CD4-positive, alpha-beta T cell treated with Interferon alpha-2 for 1 hour (primary cell): Measurements from ENCODE around the gene TBC1D8.

Experiments
- DNase-seq, 2 donors: peaks; one replicate each; pipeline ENCODE4 v3.0.0-alpha.2; 2020 to 2022

TBC1D8 gene

DNA sequence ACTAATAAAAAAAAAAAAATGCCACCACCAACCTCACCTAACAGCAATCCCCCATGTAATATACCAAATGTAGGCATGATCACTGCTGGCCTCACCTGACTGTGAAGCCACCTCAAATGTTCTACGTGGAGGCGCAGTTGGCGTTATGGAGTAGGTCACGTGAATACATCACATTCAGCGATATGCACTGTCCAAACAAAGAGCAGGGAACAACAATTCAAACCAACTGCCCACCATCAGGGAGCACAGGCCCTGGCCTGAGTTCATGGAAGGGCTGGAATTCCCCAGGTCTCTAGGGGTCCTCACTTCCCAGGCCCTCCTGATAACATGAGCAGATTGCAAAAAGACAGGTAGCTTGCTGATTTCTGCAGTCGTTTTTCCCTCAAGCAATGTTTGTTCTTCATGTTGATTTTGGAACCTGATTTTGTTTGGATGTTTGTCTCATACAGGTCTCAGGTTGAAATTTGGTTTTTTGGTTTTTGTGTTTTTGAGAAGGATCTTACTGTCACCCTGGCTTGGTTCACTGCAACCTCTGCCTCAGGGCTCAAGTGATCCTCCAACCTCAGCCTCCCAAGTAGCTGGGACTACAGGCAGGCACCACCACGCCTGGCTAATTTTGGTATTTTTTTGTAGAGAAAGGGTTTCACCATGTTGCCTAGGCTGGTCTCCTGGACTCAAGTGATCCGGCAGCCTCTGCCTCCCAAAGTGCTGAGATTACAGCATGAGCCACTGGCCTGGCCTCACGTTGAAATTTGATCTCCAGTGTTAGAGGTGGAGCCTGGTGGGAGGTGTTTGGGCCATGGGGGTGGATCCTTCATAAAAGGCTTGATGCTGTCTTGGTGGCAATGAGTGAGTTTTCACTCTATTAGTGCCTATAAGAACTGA, 15.5 kb downstream of the TBC1D8 start:
- DNase-seq, result no peak

DNA sequence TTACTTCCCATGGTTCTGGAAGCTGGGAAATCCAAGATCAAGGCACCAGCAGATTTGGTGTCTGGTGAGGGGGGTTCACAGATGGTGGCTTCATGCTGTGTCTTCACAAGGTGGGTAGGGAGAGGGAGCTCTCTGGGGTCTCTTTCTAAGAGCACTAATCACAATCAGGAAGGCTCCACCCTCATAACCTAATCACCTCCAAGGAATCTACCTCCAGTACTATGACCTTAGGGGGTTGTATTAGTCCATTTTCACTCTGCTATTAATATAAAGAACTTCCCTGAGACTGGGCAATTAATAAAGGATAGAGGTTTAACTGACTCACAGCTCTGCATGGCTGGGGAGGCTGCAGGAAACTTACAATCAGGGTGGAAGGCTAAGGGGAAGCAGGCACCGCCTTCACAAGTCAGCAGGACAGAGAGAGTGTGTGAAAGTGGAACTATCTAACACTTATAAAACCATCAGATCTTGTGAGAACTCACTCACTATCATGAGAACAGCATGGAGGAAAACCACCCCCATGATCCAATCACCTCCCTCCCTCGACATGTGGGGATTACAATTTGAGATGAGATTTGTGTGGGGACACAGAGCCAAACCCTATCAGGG, 17.6 kb downstream of the TBC1D8 start:
- DNase-seq, result no peak

DNA sequence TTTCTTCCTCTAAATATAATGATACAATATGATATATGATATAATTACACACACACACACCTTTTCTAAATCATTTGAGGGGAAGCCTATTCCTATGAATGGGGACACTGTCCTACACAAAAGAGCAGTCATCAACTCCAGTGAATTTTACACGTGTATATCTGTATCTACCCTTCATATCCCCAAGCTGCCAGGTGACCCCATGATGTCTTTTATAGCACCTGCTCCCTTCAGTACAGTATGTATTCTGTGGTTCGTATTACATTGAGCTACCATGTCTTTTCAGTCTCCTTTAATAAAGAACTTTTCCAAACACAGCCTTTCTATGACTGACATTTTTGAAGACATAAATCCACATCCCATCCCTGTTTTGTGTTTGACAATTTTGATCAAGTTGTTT, 19.0 kb downstream of the TBC1D8 start:
- no peak for DNase-seq

DNA sequence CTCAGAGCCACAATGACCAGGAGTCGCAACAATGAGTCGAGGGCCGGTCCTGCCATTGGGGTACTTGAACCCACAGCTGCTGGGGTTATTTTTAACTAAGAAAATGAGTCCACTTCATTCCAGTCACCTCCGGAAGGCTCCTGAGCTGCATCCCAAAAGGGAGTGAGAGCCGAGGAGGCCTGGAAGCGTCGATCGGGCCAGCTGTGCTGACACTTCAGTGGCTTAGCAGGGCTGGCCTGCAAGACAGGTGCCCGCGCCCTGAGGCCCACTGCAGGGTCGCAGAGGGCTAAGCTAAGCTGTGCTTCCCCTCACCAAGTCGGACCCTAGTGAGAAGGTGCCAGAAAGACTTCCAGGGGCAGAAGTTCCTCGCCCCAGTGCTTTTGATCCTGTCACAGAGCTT, 21.1 kb downstream of the TBC1D8 start:
- no peak for DNase-seq

DNA sequence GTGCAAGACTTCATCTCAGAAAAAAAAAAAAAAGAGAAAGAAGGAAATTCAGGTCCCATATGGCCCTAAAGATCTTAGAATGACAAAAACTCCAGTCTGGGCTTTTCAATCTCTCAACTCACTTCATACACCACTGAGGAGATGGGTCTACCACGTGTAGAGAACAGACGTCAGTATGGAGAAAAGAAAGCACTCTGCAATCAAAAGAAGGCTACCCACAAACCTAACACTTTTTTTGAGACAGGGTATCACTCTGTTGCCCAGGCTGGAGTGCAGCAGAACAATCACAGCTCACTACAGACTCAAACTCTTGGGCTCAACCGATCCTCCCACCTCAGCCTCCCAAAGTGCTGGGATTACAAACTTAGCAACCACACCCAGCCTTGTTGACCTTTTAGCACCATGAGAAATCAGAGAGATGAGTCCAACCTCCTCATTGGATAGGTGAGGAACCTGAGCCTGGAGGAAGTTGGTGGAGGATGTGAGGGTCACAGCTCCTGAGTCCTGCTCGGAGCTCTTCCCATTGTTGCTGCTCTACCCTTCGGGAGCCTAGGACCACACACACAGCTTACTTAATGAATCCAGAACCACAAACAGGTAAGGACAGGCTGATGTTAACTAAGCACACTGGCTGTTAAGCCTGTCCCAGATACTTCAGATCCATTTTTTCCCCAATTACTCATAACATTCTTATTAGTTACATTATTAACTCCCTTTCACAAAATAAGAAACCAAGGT, 23.7 kb downstream of the TBC1D8 start:
- DNase-seq, result no peak

DNA sequence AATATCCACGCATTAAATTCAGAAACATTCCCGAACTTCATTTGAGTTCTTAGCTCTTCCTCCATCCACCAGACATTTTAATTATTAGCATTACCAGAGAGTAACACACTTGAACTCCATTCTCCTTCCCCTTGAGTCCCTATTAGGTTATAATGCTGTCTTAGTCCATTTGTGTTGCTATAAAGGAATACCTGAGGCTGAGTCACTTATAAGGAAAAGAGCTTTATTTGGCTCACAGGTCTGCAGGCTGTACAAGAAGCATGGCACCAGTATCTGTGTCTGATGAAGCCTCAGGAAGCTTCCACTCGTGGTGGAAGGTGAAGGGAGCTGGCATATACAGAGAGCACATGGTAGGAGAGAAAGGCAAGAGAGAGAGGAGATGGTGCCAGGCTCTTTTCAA, 25.4 kb downstream of the TBC1D8 start:
- no peak for DNase-seq

DNA sequence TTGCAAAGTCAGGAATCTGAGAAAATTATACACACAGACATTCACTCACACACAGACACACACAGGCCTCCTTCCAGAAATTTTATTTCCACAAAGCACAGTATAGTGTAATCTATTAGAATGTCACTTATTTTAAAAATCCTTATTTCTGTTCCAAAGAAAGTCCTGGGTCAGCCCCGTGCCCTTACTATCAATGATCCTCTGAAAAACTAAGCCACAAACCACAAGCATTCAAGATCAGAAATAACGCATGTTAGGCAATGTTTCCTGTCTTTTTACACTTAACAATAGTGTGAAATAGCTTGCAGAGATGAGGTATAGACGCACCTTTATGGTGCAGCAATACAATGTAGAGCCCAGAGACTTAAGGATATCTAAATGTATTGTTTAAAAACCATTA, 25.8 kb downstream of the TBC1D8 start:
- no peak for DNase-seq

DNA sequence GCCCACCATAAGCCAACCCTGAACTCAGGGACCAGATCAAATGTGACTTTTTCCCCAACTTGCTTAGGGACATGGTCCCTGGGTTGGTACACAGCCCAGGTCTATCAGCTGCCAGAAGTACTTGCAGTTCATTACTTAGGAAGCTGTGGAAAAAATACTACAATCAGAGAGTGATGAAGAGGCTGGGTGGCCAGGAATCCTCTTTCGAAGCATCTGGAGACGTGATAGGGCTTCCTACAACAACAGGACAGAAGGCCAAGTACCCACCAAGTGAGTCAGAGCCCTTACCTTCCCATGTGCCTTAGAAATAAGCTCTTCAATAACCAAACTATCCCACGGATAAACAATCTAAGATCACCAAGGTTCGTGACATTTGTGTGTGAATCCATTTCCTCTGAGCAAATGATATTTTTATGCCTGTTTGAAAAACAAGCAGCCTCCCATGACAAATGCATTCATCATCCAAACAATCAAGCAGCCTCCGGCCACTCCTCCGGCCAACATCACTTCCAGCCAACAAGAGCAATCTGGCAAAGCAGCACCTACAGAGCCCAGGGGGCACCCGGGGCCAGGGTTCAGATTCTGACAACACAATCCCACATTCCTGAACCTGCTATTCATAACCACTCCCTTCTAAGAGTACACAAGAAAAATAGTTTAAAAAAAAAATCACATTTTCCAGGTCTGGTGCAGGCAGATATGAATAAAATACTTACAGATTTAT, 26.4 kb downstream of the TBC1D8 start:
- no peak for DNase-seq

DNA sequence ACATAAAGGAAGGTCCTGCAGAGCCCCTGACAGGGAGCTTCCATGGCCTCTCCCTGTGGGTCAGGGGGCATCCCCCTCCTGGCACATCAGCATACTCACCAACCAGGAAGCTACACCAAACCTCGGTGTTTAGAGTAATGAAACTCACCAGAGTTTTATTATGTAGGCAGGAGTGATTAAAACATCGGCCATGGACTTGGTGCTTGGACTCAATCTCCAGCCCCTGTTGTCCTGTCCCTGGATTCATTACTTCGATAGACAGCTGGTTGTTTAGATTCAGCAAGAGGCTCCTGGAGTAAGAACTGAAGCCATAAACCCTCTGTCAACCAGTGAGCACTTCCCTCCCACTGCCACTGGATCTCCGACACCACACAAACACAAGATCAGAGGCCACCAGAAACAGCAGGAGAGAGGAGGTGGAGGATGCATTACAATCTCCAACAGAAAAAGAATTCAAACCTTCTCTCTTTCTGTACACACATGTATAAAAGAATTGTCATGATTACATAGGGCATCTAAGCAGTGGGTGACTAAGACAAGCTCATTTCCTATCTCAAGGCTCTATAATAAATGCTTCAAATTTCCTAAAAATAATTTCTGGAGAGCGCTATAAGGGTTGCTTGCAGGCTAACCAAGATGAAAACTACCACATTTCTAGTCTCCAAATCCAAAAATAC, 27.2 kb downstream of the TBC1D8 start:
- DNase-seq, result no peak

DNA sequence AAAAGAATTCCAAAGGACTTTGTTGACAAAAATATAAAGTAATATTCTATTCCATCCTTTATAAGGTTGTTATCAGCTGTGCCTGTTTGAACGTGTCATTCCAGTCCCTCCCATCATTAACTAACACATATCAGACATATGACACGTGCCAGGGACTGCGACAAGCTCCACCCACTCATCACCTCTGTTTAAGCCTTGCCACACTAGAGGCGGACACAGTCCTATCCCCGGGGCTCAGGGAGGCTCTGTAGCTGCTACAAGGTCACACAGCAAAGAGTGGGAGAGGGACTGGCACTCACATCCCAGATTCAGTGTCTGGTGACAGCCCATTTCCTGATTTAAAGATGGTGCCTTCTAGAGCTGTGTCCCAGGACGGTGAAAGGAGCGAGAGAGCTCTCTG, 30.0 kb downstream of the TBC1D8 start:
- DNase-seq, result no peak

DNA sequence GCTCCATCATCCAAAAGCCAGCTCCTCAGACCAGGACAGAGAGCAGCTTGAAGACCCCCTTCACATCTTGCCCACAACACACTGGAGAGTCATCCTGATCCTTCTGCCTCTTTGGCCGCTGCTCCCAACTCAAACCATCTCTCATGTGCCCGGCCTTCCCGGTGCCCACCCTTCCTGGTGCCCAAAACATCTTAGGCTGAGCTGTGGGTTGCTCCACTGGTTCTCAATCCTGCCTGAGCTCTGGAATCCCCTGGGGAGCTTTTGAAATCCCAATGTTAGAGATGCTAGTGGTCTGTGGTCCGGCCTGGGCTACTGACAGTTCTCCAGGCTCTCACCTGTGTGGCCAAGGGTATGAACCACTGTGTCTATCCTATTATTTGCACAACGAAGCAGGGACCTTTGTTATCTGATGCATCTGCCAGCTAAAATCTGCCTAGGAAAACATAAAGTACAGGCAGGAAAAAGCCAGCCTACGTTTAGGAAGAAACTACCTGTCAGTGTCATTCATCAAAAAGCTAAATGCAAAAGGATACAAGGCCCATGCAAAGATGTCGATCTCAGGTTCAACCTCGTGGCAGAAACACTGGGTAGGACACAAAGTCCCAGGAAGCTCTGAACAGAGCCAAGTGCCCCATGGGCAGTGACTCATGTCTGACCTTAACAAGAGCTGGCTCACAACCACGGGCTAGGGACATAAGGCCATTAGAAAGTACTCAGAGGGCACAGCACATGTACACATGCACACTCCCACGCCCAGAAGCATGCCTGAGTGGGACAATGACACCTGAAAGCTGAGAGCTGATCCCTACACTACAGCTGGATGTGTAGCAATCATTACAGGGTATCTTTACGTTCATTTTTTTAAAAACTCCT, 30.8 kb downstream of the TBC1D8 start:
- no peak for DNase-seq

DNA sequence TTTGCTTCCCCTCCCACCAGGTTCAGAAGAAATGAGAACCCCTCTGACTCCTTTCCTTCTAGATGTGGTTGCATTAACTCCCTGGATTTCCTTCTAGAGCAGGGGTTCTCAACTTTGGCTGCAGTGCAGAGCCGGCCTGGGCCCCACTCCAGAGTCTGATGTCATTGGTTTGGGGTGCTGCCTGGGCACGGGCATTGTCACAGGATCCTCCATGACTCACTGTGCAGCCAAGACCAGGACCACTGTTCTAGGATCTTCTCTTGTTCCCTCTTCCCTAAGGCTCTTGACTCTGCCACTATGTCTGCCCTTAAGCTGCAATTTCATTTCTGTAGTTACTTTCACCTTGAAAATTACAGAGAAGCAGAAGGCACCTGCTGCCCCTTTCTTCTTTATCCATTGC, 31.8 kb downstream of the TBC1D8 start:
- DNase-seq, result no peak

DNA sequence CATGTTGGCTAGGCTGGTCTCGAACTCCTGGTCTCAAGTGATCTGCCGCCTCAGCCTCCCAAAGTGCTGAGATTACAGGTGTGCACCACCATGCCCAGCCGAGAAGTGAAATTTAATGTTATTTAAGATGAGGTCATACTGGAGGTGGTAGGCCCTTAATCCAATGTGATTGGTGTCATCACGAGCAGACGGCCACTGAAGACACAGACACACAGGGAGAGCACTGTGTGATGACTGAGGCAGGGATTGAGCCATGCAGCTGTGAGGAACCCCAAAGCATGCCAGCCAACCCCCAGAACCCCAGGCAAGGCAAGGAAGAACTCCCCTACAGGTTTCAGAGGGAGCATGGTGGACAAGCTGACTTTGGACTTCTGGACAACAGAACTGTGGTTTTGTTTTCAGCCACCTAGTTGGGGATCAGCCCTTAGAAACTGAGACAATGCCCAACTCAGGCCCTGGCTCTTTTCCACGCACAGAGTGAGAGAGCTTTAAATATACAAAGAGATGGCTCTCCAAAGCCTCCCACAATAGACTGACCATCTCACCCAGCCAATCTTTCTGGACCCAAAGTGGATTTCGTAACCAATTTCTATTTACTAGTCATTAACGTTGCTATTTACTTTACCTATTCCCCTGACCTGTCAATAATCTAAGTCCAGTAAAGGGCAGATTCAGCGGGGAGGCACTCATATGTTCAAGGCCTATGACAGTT, 34.2 kb downstream of the TBC1D8 start:
- no peak for DNase-seq

DNA sequence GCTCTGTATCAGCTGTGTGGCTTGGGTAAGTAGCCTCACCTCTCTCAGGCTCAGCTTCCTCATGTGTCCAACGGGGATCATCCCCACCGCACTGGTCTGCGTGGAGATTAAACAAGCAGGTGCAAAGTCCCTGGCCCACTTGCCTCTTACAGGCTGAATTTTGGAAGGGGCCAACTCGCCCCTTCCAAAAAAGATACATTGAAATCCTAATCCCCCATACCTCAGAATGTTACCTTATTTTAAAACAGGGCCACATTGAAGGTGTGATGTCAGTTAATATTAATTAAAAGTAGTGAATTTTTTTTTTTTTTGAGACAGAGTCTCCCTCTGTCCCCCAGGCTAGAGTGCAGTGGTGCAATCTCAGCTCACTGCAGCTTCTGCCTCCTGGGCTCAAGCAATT, 34.8 kb downstream of the TBC1D8 start:
- no peak for DNase-seq

DNA sequence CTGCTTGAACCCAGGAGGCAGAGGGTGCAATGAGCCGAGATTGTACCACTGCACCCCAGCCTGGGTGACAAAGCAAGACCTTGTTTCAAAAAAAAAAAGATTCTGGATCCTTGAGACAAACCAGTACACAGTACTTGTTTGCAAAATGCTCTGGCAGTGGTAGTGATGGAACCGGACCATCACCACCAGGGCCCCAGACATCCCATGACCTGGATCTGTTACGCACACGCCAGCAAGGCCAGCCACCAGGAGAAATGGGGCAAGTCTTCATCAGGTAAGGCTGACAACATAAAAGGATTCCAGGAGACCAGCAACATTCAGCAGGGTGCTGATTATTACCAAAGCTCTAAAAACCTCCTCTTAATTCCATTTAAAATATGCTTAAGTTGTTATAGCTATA, 35.5 kb downstream of the TBC1D8 start:
- DNase-seq, result no peak

DNA sequence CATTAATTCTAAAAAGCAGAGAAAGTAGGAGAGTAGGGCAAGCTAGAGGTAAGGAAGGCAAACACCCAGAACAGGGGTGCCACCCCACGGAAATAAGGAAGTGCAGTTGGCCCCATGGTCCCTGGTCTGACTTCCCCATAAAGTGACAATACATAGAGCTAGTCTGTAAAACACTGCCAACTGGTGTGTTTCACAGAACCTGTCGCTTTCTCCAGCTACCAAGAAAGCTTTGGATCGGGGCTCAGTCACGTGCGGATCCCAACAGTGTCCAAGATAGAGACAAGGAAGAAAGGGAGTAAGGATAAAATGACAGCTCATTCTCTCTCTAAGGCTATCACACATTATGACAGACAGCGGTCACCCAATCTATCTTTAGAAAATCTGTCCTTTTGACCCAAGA, 36.4 kb downstream of the TBC1D8 start:
- peak in 1 of 2 donors; percentile 38 for DNase-seq

DNA sequence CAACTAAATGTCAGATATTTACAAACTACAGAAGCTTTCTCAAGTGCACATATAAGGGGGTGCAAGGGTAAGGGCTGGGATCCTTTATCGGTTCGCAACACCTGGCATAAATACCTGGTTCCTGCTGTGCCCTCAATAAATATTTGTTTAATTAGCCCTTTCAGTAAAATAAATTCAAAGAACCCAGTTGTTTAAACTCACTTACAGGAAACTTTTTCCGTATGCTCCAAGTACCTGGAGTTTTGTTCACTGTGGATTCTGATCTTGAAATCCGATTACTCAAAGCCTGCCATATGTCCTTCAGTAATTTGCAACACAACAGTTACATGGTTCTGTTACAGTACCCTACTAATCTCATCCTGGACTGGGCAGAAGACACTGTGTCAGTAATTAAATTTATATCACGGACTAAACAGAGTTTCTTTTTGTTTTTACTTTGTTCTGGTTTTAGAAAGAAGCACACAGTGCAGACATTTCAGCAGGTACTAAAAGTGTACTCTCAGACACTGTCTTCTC, 36.9 kb downstream of the TBC1D8 start:
- DNase-seq, result no peak

DNA sequence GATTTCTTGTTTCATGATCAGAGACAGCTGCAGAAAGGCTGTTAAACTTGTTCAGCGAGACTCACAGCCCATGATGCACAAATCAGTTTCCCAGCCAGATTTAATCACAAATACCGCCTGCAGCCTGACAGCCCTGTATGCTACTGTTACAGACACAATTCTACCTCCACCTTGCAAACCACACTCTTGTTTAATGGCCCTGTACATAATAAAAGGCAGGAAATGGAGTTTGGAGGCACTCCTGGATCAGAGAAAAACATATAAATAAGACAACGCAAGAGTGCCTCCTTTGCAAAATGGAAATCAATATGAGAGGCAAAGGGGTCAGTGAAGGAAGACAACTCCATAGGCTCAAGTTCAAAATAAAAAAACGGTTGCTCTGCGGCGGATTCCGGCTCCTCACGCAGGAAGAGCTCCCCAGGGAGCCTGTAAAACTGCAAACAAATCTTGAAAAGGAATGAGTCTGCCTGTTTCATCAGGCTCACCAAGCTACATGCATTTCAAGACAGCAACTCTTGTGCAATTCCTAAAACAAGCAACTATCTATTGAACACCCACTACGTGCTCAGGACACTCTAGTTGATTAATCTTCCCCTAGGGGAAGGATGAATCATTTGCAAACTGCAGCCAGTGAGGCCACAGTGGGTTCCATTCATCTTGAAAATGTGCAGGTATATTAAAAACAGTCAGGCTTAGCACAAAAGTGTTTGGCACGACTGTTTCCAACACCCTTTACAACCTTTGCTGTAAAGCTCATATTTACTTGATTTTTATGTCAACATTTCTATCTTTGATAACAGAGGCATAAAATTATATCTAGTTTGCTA, 37.5 kb downstream of the TBC1D8 start:
- DNase-seq, result no peak

DNA sequence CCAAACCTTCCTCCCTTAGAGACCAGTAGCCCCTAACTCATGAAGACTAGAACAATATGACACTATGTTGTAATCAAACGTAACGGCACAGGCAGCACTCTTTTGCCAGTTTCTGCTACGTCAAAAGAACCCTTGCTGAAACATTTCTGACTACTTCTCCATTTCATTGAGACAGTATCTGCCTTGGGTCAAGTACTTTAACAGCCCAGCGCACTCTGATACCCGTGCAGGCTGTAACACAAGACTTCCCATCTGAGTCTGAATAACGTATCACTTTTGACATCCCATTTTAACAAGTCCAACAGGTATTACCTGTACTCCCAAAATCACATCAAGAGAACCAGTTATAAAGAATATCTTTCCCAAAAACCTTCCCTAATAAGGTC, 38.4 kb downstream of the TBC1D8 start:
- no peak for DNase-seq
